Parathyroid adenoma (tissue), 2 donors: ENCODE data around the gene PLA2G10.
"Not testable (repeated sequence)": the region's sequence is repeated elsewhere in the genome, so short reads cannot be mapped to it uniquely, and the experiment has no call there.

Experiments used
- H2AFZ ChIP-seq: fragments of 300-600 bp; sonication (generic); one replicate; pipeline ENCODE4 v1.7.0; 2017; ENCODE audit warnings: antibody characterized with exemption, mild to moderate bottlenecking
- H3K27ac ChIP-seq: fragments of 300-600 bp; sonication (generic); one replicate; pipeline ENCODE4 v1.7.0; 2017
- H3K27me3 ChIP-seq: fragments of 300-600 bp; sonication (generic); one replicate; pipeline ENCODE4 v1.7.0; 2017; ENCODE audit warnings: low read length; ENCODE audit not compliant: control insufficient read depth, insufficient read depth
- H3K36me3 ChIP-seq: fragments of 300-600 bp; sonication (generic); one replicate; pipeline ENCODE4 v1.7.0; 2017; ENCODE audit warnings: low read length; ENCODE audit not compliant: control insufficient read depth, insufficient read depth
- H3K4me1 ChIP-seq: fragments of 300-600 bp; sonication (generic); one replicate; pipeline ENCODE4 v1.7.0; 2017; ENCODE audit warnings: control low read depth
- H3K4me2 ChIP-seq: fragments of 300-600 bp; sonication (generic); one replicate; pipeline ENCODE4 v1.7.0; 2017; ENCODE audit warnings: low read length
- H3K4me3 ChIP-seq: fragments of 300-600 bp; sonication (generic); one replicate; pipeline ENCODE4 v1.7.0; 2017; ENCODE audit warnings: low read depth, low read length
- H3K79me2 ChIP-seq: fragments of 300-600 bp; sonication (generic); one replicate; pipeline ENCODE4 v1.7.0; 2017; ENCODE audit warnings: control low read depth
- H3K9ac ChIP-seq: fragments of 300-600 bp; sonication (generic); one replicate; pipeline ENCODE4 v1.7.0; 2017; ENCODE audit warnings: mild to moderate bottlenecking
- H3K9me3 ChIP-seq: fragments of 300-600 bp; sonication (generic); one replicate; pipeline ENCODE4 v1.7.0; 2017; ENCODE audit warnings: low read length; ENCODE audit not compliant: control insufficient read depth
- CTCF ChIP-seq: fragments of 300-600 bp; sonication (generic); IDR thresholded peaks from one replicate; pipeline ENCODE4 v1.7.0; 2017; ENCODE audit warnings: antibody characterized with exemption, mild to moderate bottlenecking
- donor health status: primary hyperparathyroidism.

The PLA2G10 gene

GRCh38 chr16:14635395-14636165 is 58.5 kb downstream of the PLA2G10 start:
- Histone ChIP-seq H3K27ac (no peak overlapping the region), H3K4me3 (no peak overlapping the region), H2AFZ (no peak overlapping the region), H3K9me3 (no peaks in the 10 kb centered on the region), H3K4me2 (no peak overlapping the region), H3K36me3 (no peaks in the 10 kb centered on the region), H3K4me1 (peaks cover 16% of the 10 kb centered on the region), H3K9ac (no peak overlapping the region), H3K27me3 (no peaks in the 10 kb centered on the region), H3K79me2 (peaks cover 34% of the 10 kb centered on the region)
- no peak for TF ChIP-seq CTCF

GRCh38 chr16:14634389-14634725 is 59.8 kb downstream of the PLA2G10 start:
- Histone ChIP-seq H3K4me3 (no peak overlapping the region), H2AFZ (no peak overlapping the region), H3K4me1 (peaks cover 11% of the 10 kb centered on the region), H3K27me3 (no peaks in the 10 kb centered on the region), H3K36me3 (no peaks in the 10 kb centered on the region), H3K9me3 (no peaks in the 10 kb centered on the region), H3K9ac (no peak overlapping the region), H3K4me2 (peak overlapping the region; percentile 78), H3K27ac (no peak overlapping the region), H3K79me2 (peaks cover 34% of the 10 kb centered on the region)
- no peak for TF ChIP-seq CTCF

DNA sequence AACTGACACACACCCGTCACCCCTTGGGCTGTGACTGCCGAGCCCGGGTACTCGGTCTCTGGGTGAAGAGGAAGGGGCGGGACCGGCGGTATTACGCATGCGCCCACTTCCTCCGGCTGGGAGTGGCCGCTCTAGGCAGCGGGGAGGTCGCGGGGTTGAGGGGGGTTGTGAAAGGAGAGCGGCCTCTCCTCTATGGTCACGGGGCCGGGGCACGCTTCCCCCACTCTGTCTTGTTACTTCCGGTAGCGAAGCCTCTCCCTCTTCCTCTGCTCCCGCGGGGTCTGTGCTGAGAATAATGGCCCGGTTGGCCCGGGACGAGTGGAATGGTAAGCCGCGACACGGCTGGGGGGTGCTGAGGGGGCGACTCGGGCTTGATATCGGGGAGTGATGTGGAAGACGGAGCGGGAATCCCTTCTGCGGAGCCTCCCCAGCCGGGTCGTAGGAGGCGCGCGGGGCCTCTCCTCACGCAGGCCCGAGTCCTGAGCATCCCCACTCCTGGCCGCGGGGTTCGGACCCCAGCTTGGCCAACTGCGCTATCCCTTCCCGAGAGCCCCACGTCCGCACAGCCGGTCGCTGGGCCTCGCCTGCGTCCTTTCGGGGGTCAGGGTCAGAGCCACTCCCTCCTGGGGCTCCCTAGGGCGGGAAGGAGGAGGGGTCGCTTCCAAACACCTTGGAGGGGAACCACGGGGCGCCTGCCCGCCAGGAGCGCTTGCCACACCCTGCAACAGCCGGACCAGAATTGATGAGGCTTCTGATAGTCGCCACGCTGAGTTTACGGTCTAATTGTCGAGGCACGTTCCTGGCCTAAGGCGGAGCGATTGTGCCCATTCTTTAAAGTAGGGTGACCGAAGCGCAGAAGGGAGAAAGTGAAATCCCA is 61.2 kb downstream of the PLA2G10 start, which contains the start of gene BFAR:
TSS of gene BFAR (plus strand) at position 259 of the 877 bp plus-strand sequence. CDS start 11,396 bp downstream, outside the sequence.
- no peak for TF ChIP-seq CTCF
- no peaks in the 10 kb centered on the region for H3K27me3 ChIP-seq
- peaks cover 10% of the 10 kb centered on the region for H3K4me1 ChIP-seq
- H2AFZ ChIP-seq = peak within 1 kb of the TSS; percentile 96
- H3K79me2 ChIP-seq = peaks cover 30% of the 10 kb centered on the region
- peak within 1 kb of the TSS; percentile 78 for H3K4me2 ChIP-seq
- H3K27ac ChIP-seq = peak within 1 kb of the TSS; percentile 86
- no peaks in the 10 kb centered on the region for H3K36me3 ChIP-seq
- H3K9me3 ChIP-seq = no peaks in the 10 kb centered on the region
- peak within 1 kb of the TSS; percentile 74 for H3K9ac ChIP-seq
- H3K4me3 ChIP-seq = peak within 1 kb of the TSS; percentile 92

DNA sequence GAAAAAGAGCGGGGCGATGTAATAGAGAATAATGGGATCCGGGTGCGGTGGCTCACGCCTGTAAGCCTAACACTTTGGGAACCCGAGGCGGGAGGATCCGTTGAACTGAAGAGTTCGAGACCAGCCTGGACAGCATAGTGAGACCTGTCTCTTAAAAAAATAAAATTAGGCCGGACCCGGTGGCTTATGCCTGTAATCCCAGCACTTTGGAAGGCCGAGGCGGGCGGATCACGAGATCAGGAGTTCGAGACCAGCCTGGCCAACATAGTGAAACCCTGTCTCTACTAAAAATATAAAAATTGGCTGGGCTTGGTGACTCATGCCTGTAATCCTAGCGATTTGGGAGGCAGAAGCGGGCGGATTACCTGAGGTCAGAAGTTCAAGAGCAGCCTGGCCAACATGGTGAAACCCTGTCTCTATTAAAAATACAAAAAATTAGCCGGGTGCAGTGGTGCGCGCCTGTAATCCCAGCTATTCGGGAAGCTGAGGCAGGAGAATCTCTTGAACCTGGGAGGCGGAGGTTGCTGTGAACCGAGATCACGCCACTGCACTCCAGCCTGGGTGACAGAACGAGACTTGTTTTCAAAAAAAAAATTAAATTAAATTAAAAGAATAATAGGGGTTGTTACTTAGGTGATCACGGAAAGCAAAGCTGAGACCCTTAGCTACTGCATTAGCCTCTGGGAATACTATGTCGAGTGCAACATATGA is 63.3 kb downstream of the PLA2G10 start:
- H3K27ac ChIP-seq = peak overlapping the region; percentile 81
- not testable (repeated sequence) for H3K9ac ChIP-seq, H3K4me1 ChIP-seq, H3K9me3 ChIP-seq, H3K27me3 ChIP-seq, H3K36me3 ChIP-seq
- H3K4me3 ChIP-seq = peak overlapping the region; percentile 74
- peaks cover 24% of the 10 kb centered on the region for H3K79me2 ChIP-seq
- peak overlapping the region; percentile 87 for H2AFZ ChIP-seq
- peak overlapping the region; percentile 87 for H3K4me2 ChIP-seq
